Measurements from ENCODE around the gene ZMYND19.
"Not testable (repeated sequence)": the region's sequence is repeated elsewhere in the genome, so short reads cannot be mapped to it uniquely, and the experiment has no call there.

- not testable (repeated sequence) for TF ChIP-seq POLR2A, POLR2AphosphoS5, CTCF (IDR thresholded peaks at IDR 0.05)
Measured at GRCh38 chr9:137568445-137568844, 21.9 kb downstream of the ZMYND19 start.

All from breast epithelium (tissue), 3 donors.